ENCODE results near the gene YJEFN3. TPM values are rescaled to one million over a fixed set of nuclear protein-coding genes. Genes with fewer than 3 reads are reported as not detected.

The YJEFN3 gene
- total and polyA plus RNA-seq, 8 donors = 0.43 to 117 (median 3.3) TPM

DNA sequence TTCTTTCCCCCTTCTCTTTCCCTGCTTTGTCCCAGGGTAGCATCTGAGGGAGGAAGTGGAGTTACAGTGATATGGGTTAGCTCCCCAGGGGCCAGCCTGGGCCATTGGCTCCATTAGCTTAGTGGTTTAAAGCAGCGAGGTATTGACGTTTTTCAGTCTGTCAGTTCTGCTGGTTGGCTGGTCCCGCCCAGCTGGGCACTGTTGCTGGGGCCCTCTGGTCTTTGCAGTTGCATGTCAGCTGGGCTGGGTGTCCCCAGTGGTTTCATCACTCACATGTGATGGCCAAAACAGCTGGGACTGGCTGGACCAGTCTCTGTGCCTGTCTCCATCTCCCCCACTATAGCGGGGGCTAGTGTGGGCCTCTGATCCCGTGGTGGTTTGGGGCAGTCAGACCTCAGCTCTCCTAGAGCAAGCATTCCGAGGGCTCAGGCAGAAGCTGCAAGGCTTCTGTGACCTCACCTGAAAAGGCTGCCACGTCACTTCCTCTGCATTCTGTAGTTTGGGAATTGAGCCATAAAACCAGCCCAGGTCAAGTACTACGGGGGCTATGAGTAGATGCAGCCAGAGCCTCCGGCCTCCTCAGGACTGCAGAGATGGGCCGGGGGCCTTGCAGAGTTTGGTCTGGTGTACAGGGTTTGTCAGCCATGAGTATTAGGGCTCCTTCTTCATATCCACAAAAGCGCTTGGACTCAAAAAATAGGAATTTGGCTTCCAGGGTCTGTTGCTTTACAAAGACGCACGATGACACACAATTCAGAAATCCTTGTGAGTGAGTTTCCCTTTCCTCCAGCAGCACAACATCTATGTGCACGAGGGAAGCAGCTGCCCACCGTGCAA is 43.3 kb upstream of the YJEFN3 start:
- intact Hi-C loops (cut with DNase I; ENCODE audit: low total_unique reads) = loop anchor here (5.0 to 10.0 kb wide), 2 partner anchors 71 to 118 kb away; no protein-coding TSS in a partner anchor
- H3K36me3 ChIP-seq = peaks cover 0 to 33% (median 30%) of the 10 kb centered on the region in 4 donors
- 77 to 84% (median 82%) methylated on average over 11 to 15 of the region's 15 CpGs for WGBS, 5 donors
- peaks cover 36 to 53% (median 45%) of the 10 kb centered on the region in 4 donors for H3K4me1 ChIP-seq
- no peak for DNase-seq
- H3K27me3 ChIP-seq = no peaks in the 10 kb centered on the region
- TF ChIP-seq EP300 (IDR thresholded peaks at IDR 0.05) (no peak), POLR2A (IDR thresholded peaks at IDR 0.05) (no peak), POLR2AphosphoS5 (IDR thresholded peaks at IDR 0.05) (no peak)
- TF ChIP-seq, protein P1, sequence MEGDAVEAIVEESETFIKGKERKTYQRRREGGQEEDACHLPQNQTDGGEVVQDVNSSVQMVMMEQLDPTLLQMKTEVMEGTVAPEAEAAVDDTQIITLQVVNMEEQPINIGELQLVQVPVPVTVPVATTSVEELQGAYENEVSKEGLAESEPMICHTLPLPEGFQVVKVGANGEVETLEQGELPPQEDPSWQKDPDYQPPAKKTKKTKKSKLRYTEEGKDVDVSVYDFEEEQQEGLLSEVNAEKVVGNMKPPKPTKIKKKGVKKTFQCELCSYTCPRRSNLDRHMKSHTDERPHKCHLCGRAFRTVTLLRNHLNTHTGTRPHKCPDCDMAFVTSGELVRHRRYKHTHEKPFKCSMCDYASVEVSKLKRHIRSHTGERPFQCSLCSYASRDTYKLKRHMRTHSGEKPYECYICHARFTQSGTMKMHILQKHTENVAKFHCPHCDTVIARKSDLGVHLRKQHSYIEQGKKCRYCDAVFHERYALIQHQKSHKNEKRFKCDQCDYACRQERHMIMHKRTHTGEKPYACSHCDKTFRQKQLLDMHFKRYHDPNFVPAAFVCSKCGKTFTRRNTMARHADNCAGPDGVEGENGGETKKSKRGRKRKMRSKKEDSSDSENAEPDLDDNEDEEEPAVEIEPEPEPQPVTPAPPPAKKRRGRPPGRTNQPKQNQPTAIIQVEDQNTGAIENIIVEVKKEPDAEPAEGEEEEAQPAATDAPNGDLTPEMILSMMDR (IDR thresholded peaks at IDR 0.05) = no peak
- no peak overlapping the region for H3K27ac ChIP-seq
- no peaks in the 10 kb centered on the region for H3K9me3 ChIP-seq
- no peak overlapping the region for H3K4me3 ChIP-seq

DNA sequence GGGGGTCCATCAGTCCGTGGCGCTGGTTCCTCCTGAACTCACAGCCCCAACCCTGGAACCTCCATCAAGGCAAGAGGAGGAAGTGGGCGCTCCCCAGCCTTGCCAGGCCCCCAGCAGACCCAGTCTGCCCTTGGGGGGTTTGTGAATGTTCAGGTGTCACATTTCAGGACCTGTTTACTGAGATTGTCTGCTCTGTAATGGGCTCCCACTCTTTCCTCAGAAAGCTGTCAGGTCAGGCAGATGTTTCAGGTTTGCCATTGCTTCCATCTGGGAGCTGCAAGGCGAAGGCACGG is 42.8 kb upstream of the YJEFN3 start:
- peaks cover 39 to 58% (median 47%) of the 10 kb centered on the region in 4 donors for H3K4me1 ChIP-seq
- intact Hi-C loops (cut with DNase I; ENCODE audit: low total_unique reads) = loop anchor here (5.0 to 10.0 kb wide), 2 partner anchors 71 to 119 kb away; no protein-coding TSS in a partner anchor
- TF ChIP-seq POLR2AphosphoS5 (IDR thresholded peaks at IDR 0.05) (no peak), POLR2A (IDR thresholded peaks at IDR 0.05) (no peak), EP300 (IDR thresholded peaks at IDR 0.05) (no peak)
- TF ChIP-seq, protein P1 (IDR thresholded peaks at IDR 0.05) = no peak
- H3K27me3 ChIP-seq = no peaks in the 10 kb centered on the region
- H3K27ac ChIP-seq = no peak overlapping the region
- WGBS, 5 donors = 96 to 100% (median 97%) methylated on average over 5 of the region's 5 CpGs
- H3K9me3 ChIP-seq = no peaks in the 10 kb centered on the region
- H3K4me3 ChIP-seq = no peak overlapping the region
- DNase-seq = no peak
- peaks cover 0 to 29% (median 26%) of the 10 kb centered on the region in 4 donors for H3K36me3 ChIP-seq

- Histone ChIP-seq H3K9me3 (no peaks in the 10 kb centered on the region), H3K4me1 (peaks cover 39 to 58% (median 47%) of the 10 kb centered on the region in 4 donors), H3K36me3 (peaks cover 0 to 29% (median 26%) of the 10 kb centered on the region in 4 donors), H3K4me3 (no peak overlapping the region), H3K27ac (peak overlapping the region in 1 of 5 donors; percentile 76), H3K27me3 (no peaks in the 10 kb centered on the region)
- WGBS, 5 donors = 82 to 93% (median 83%) methylated on average over 13 to 15 of the region's 15 CpGs
- no peak for DNase-seq
- no peak for TF ChIP-seq POLR2AphosphoS5 (IDR thresholded peaks at IDR 0.05)
- TF ChIP-seq, protein P1 (IDR thresholded peaks at IDR 0.05) = no peak
- no peak for TF ChIP-seq EP300 (IDR thresholded peaks at IDR 0.05)
- no peak for TF ChIP-seq POLR2A (IDR thresholded peaks at IDR 0.05)
- intact Hi-C loops (cut with DNase I; ENCODE audit: low total_unique reads) = loop anchor here (5.0 to 10.0 kb wide), 2 partner anchors 72 to 119 kb away; no protein-coding TSS in a partner anchor
Measured at GRCh38 chr19:19486343-19487076, 42.2 kb upstream of the YJEFN3 start.
